GM12878 (cell line): Measurements from ENCODE around the gene NUDT14. TPM values are rescaled to one million over a fixed set of nuclear protein-coding genes. Genes with fewer than 3 reads are reported as not detected.

Experiments used
- ATAC-seq: fragments of 200-7000 bp; cut with Tn5 transposase; 3 replicates; pipeline ENCODE4 v1.9.1; 2020; ENCODE audit warnings: mild to moderate bottlenecking, moderate library complexity
- BruUV-seq: library from RNA; stranded (reverse); fragments of 400-500 nt; replicated peaks from 2 replicates; lab custom pipeline; 2021; lab: Mats Ljungman, UMichigan
- CTCF ChIA-PET: fragments of 300-600 bp; sonication (Branson Sonifier 250); formaldehyde crosslinking; extraction: SDS; loops from one replicate; lab custom pipeline; 2021; ENCODE audit warnings: inconsistent platforms; lab: Yijun Ruan, JAX
- POLR2A ChIA-PET: fragments of 350-600 bp; formaldehyde crosslinking; extraction: SDS; loops from one replicate; lab custom pipeline; 2021; ENCODE audit warnings: inconsistent platforms; lab: Charles Lee
- RAD21 ChIA-PET: fragments of 300-600 bp; sonication (Branson Sonifier 250); formaldehyde crosslinking; loops from one replicate; lab custom pipeline; 2023; ENCODE audit warnings: antibody characterized with exemption; ENCODE audit not compliant: unreplicated experiment; lab: Charles Lee
- SMC1A ChIA-PET: fragments of 300-600 bp; sonication (Branson Sonifier 250); formaldehyde crosslinking; loops from one replicate; lab custom pipeline; 2023; ENCODE audit not compliant: unreplicated experiment, uncharacterized antibody; lab: Charles Lee
- DNase-seq: peaks from one replicate; pipeline ENCODE4 v3.0.0-alpha.2; 2011; ENCODE audit warnings: low read depth, low spot score
- FAIRE-seq: peaks from 3 replicates; lab custom pipeline; 2011; peaks lifted over from hg19 to GRCh38; lab: Jason Lieb, UNC
- H2AFZ ChIP-seq: 2 replicates; pipeline ENCODE4 v1.6.0; 2011; ENCODE audit warnings: low read depth, low read length, control low read depth; ENCODE audit not compliant: control insufficient read depth
- H3K27ac ChIP-seq: 2 replicates; pipeline ENCODE4 v1.5.1; 2011; ENCODE audit warnings: control low read depth; ENCODE audit not compliant: control insufficient read depth, insufficient read depth
- H3K27me3 ChIP-seq, 2 experiments: replicated peaks in 1 of 2; 2 replicates each; pipeline versions ENCODE4 v1.6.0 to v1.6.1; 2011; ENCODE audit warnings: low read length in 1 of 2; ENCODE audit not compliant: control insufficient read depth in 2 of 2, insufficient read depth in 2 of 2
- H3K36me3 ChIP-seq, 2 experiments: 2 replicates each; pipeline ENCODE4 v1.5.1; 2011; ENCODE audit warnings: low read length in 1 of 2; ENCODE audit not compliant: control insufficient read depth in 2 of 2, insufficient read depth in 2 of 2
- H3K4me1 ChIP-seq: 2 replicates; pipeline ENCODE4 v1.6.1; 2011; ENCODE audit warnings: mild to moderate bottlenecking, low read length, moderate library complexity, mixed read lengths; ENCODE audit not compliant: control insufficient read depth, insufficient read depth
- H3K4me2 ChIP-seq: 2 replicates; pipeline ENCODE4 v1.6.0; 2011; ENCODE audit warnings: control low read depth; ENCODE audit not compliant: control insufficient read depth, insufficient read depth
- H3K4me3 ChIP-seq: fragments of 200-600 bp; sonication (generic); 2 replicates; pipeline ENCODE4 v1.5.1; 2016
- H3K79me2 ChIP-seq: 2 replicates; pipeline ENCODE4 v1.6.0; 2011; ENCODE audit warnings: low read length; ENCODE audit not compliant: control insufficient read depth, insufficient read depth
- H3K9ac ChIP-seq: 2 replicates; pipeline ENCODE4 v1.8.0; 2011; ENCODE audit warnings: low read length, control low read depth, mixed read lengths; ENCODE audit not compliant: control insufficient read depth, insufficient read depth
- H3K9me3 ChIP-seq: replicated peaks from 3 replicates; pipeline ENCODE4 v1.5.1; 2011; ENCODE audit warnings: mild to moderate bottlenecking, low read length; ENCODE audit not compliant: control insufficient read depth, insufficient read depth
- H4K20me1 ChIP-seq: 2 replicates; pipeline ENCODE4 v1.6.0; 2011; ENCODE audit not compliant: control insufficient read depth, insufficient read depth
- BACH1 ChIP-seq: fragments of 450-650 bp; IDR thresholded peaks from 2 replicates; pipeline ENCODE4 v1.6.1; 2017; ENCODE audit warnings: mild to moderate bottlenecking, borderline replicate concordance
- EED ChIP-seq: sonication (generic); IDR thresholded peaks from 2 replicates; pipeline ENCODE4 v1.6.1; 2016; ENCODE audit warnings: antibody characterized with exemption, low read depth
- HDAC2 ChIP-seq: fragments of 200-600 bp; sonication (generic); IDR thresholded peaks from 2 replicates; pipeline ENCODE4 v1.6.1; 2017
- KAT2A ChIP-seq: conservative IDR thresholded peaks from 2 replicates; pipeline ENCODE4 v1.6.1; 2011; ENCODE audit warnings: low read depth, low read length; ENCODE audit not compliant: control insufficient read depth
- NFXL1 ChIP-seq: fragments of 450-650 bp; IDR thresholded peaks from 2 replicates; pipeline ENCODE4 v1.6.1; 2017; ENCODE audit warnings: antibody characterized with exemption, mild to moderate bottlenecking, borderline replicate concordance
- NR2C1 ChIP-seq: fragments of 450-650 bp; IDR thresholded peaks from 2 replicates; pipeline ENCODE4 v1.6.1; 2017; ENCODE audit warnings: antibody characterized with exemption, mild to moderate bottlenecking, moderate library complexity
- NRF1 ChIP-seq: conservative IDR thresholded peaks from 2 replicates; pipeline ENCODE4 v1.6.1; 2011; ENCODE audit warnings: mild to moderate bottlenecking, low read depth, low read length, improper control_type of control experiment
- PAX8 ChIP-seq: fragments of 450-650 bp; IDR thresholded peaks from 2 replicates; pipeline ENCODE4 v1.6.1; 2017; ENCODE audit warnings: mild to moderate bottlenecking, moderate library complexity
- PKNOX1 ChIP-seq: fragments of 450-650 bp; IDR thresholded peaks from 2 replicates; pipeline ENCODE4 v1.6.1; 2016; ENCODE audit warnings: mild to moderate bottlenecking
- RAD51 ChIP-seq: fragments of 450-650 bp; IDR thresholded peaks from 2 replicates; pipeline ENCODE4 v1.6.1; 2016; ENCODE audit warnings: moderate library complexity, mild to moderate bottlenecking, inconsistent platforms
- RB1 ChIP-seq: fragments of 450-650 bp; formaldehyde crosslinking; IDR thresholded peaks from 2 replicates; pipeline ENCODE4 v1.6.1; 2017; ENCODE audit warnings: mild to moderate bottlenecking, borderline replicate concordance
- RBBP5 ChIP-seq: fragments of 200-600 bp; sonication (generic); conservative IDR thresholded peaks from 2 replicates; pipeline ENCODE4 v1.6.1; 2016
- SMAD5 ChIP-seq: IDR thresholded peaks from 2 replicates; pipeline ENCODE4 v1.6.1; 2016; ENCODE audit warnings: antibody characterized with exemption, low read depth
- SMC3 ChIP-seq: IDR thresholded peaks from 2 replicates; pipeline ENCODE4 v1.6.1; 2011; ENCODE audit warnings: low read length, improper control_type of control experiment, borderline replicate concordance
- SUPT20H ChIP-seq: IDR thresholded peaks from 2 replicates; pipeline ENCODE4 v1.6.1; 2011; ENCODE audit warnings: low read depth, mild to moderate bottlenecking, low read length, moderate library complexity, borderline replicate concordance; ENCODE audit not compliant: control insufficient read depth
- TARDBP ChIP-seq: IDR thresholded peaks from 2 replicates; pipeline ENCODE4 v1.6.1; 2016; ENCODE audit warnings: borderline replicate concordance
- WRNIP1 ChIP-seq: IDR thresholded peaks from 2 replicates; pipeline ENCODE4 v1.6.1; 2011; ENCODE audit warnings: low read depth, low read length, improper control_type of control experiment, borderline replicate concordance
- ZNF217 ChIP-seq: fragments of 450-650 bp; IDR thresholded peaks from 2 replicates; pipeline ENCODE4 v1.6.1; 2017; ENCODE audit warnings: antibody characterized with exemption, mild to moderate bottlenecking
- WGBS: methylation state at CpG from one replicate; pipeline ENCODE4 v1.1.6; 2016; ENCODE audit warnings: low lambda C conversion rate; ENCODE audit not compliant: insufficient replicate concordance, insufficient coverage; ENCODE audit errors: missing lambda C conversion rate; 5-methylcytosine and 5-hydroxymethylcytosine counted together
- in situ Hi-C: fragments of 300-500 bp; cut with MboI; formaldehyde crosslinking; loops from 9 replicates; pipeline ENCODE4 v1.14.3; 2018; ENCODE audit warnings: mixed read lengths
- intact Hi-C: fragments of 100-400 bp; cut with micrococcal nuclease; formaldehyde crosslinking; loops from one replicate; pipeline ENCODE4 v1.14.2; 2022; ENCODE audit not compliant: unreplicated experiment
- polyA plus RNA-seq, 11 experiments: library from polyadenylated mRNA; depleted of rRNA in 4 of 11; unstranded in 6 of 11; stranded (reverse) in 5 of 11; fragments of >200 nt; fragmentation: Nextera tagmentation in 4 of 11; fragmentation: Illumina TruSeq in 1 of 11; extraction: Ambion mirVana in 4 of 11; extraction: Trizol in 1 of 11; gene quantifications; 1 replicate in 1 of 11; 2 replicates in 10 of 11; pipeline versions ENCODE4 v1.2.1 to v1.2.3, GENCODE V29; 2011 to 2016; ENCODE audit warnings: inconsistent platforms in 2 of 11, missing spikeins in 2 of 11, low read depth in 1 of 11
- total RNA-seq, 4 experiments: library from RNA; depleted of rRNA in 3 of 4; stranded (reverse); fragments of >200 nt in 3 of 4; fragmentation: Illumina TruSeq in 1 of 4; extraction: Trizol in 1 of 4; gene quantifications; 2 replicates each; pipeline versions ENCODE4 v1.2.1 to v1.2.3, GENCODE V29; 2013 to 2021
- TF ChIP-seq, protein P1 (sequence below): IDR thresholded peaks from 2 replicates; pipeline ENCODE4 v1.6.1; 2011; ENCODE audit warnings: mild to moderate bottlenecking, low read depth, low read length, moderate library complexity; ENCODE audit not compliant: insufficient replicate concordance

The NUDT14 gene
- total and polyA plus RNA-seq, 10 of the 15 experiments (the other 5 are each of a cell fraction or from before 2014, with no cell fraction given), result 0.62 to 6.8 (median 4.3) TPM; not detected in 1

GRCh38 chr14:105128059-105128458 is 53.1 kb downstream of the NUDT14 start (continued):
- TF ChIP-seq EED, result no peak
- TF ChIP-seq PKNOX1, result no peak
- no peak for TF ChIP-seq BACH1
- TF ChIP-seq SMC3, result no peak
- TF ChIP-seq SUPT20H, result no peak

DNA sequence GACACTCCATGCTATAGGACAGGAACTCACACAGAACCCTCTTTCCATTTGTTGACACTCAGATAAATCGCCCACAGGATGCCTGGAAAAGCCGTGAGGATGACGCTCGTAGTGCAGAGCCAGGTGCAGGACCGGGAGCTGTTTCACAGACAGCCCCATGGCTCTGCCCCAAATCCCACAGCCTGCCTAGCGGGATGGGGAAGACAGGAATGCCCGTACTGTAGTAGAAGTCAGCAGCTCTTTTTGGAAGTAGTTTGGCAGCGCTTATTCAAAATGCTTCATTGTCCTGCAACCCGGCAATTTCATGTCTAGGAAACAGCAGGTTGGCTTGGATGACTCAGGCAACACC is 54.2 kb downstream of the NUDT14 start:
- H3K79me2 ChIP-seq, result no peaks in the 10 kb centered on the region
- H3K27me3 ChIP-seq, result no peaks in the 10 kb centered on the region; a peak in 1 of 4 replicates
- H3K4me3 ChIP-seq, result no peak overlapping the region
- ATAC-seq (no peak), DNase-seq (no peak), FAIRE-seq (no peak)
- peaks cover 2% of the 10 kb centered on the region; the same call in 2 of the 3 replicates for H3K9me3 ChIP-seq
- RAD21 ChIA-PET, result no interaction called here
- H3K27ac ChIP-seq, result no peak overlapping the region
- BruUV-seq, result no TSS peak
- POLR2A ChIA-PET, result no interaction called here
- no peaks in the 10 kb centered on the region for H3K36me3 ChIP-seq
- 48% methylated on average over 9 of the region's 9 CpGs for WGBS
- intact Hi-C loops (no loop called here), in situ Hi-C loops (no loop called here)
- CTCF ChIA-PET, result no interaction called here
- H3K4me2 ChIP-seq, result no peak overlapping the region
- H4K20me1 ChIP-seq, result no peaks in the 10 kb centered on the region
- H3K9ac ChIP-seq, result no peak overlapping the region
- H2AFZ ChIP-seq, result no peak overlapping the region
- SMC1A ChIA-PET, result no interaction called here
- no peaks in the 10 kb centered on the region for H3K4me1 ChIP-seq
- no peak for TF ChIP-seq EED
- TF ChIP-seq RBBP5, result no peak
- no peak for TF ChIP-seq NR2C1
- TF ChIP-seq, protein P1, sequence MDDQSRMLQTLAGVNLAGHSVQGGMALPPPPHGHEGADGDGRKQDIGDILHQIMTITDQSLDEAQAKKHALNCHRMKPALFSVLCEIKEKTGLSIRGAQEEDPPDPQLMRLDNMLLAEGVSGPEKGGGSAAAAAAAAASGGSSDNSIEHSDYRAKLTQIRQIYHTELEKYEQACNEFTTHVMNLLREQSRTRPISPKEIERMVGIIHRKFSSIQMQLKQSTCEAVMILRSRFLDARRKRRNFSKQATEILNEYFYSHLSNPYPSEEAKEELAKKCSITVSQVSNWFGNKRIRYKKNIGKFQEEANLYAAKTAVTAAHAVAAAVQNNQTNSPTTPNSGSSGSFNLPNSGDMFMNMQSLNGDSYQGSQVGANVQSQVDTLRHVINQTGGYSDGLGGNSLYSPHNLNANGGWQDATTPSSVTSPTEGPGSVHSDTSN, result no peak
- no peak for TF ChIP-seq SMAD5
- TF ChIP-seq HDAC2, result no peak
- TF ChIP-seq RB1, result no peak
- no peak for TF ChIP-seq NRF1
- TF ChIP-seq RAD51, result no peak
- no peak for TF ChIP-seq NFXL1
- TF ChIP-seq PAX8, result no peak
- no peak for TF ChIP-seq ZNF217
- TF ChIP-seq WRNIP1, result no peak
- TF ChIP-seq TARDBP, result no peak
- no peak for TF ChIP-seq KAT2A
